ENCODE measurements around the gene KRTAP10-3. TPM values are rescaled to one million over a fixed set of nuclear protein-coding genes. Genes with fewer than 3 reads are reported as not detected.

KRTAP10-3 gene
- total RNA-seq, 1 donor from 2014 or later, result not detected

DNA sequence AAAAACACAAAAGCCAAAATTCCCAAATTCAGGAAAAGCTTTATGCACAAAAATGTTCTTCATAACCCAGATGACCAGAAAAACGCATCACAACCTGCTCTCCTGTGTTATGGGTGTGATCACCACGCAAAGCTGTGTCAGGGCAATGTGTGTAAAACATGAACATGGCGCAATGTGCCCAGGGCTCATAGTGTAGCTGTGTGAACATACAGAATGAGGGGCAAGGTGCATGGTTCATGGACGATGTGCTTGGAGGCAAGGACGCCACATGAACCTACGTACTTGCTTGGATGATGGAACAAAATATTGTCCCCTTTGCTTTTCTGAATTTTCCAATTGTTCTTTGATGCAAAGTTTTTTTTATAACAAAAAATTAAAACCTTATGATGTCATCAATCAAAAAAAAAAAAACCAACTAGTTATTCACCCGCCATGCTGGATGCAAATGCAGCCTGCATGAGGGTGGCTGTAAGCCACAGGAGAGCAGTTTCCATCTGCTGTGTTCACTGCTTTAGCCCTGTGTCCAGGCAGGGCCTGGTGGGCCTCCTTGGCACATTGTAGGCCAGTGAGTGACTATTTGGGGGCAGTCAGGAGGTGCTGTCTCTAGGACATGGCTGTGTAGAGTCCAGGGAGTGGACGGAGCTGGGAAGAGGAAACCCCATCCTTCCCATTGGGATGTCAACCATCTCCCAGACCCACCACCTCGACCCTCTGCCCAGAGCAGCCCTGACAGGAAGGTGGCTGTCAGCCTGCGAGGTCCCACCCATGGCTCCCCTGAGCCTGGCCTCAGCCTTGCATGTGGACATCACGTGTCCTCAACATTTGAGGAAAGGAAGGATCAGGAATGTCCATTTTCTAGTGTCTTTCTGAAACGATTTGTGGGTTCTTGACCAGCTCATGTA lies 32.2 kb downstream of the KRTAP10-3 start:
- DNase-seq (ENCODE audit: low read depth) (no peak), FAIRE-seq (no peak)
- H3K4me2 ChIP-seq (ENCODE audit: low read length), result no peak overlapping the region
- peaks cover 20% of the 10 kb centered on the region for H3K9me3 ChIP-seq (ENCODE audit: insufficient read depth, low read depth, low read length)
- no peaks in the 10 kb centered on the region for H3K4me1 ChIP-seq (ENCODE audit: insufficient read depth, low read length)
- no peak overlapping the region for H3K9ac ChIP-seq (ENCODE audit: low read length)
- H3K27me3 ChIP-seq (ENCODE audit: insufficient read depth, low read length), result no peaks in the 10 kb centered on the region
- no peaks in the 10 kb centered on the region for H3K36me3 ChIP-seq (ENCODE audit: insufficient read depth, low read length)
- peaks cover 6% of the 10 kb centered on the region for H3K9me3 Mint-ChIP-seq (ENCODE audit: unreplicated experiment)
- H2AFZ ChIP-seq (ENCODE audit: low read depth, low read length), result no peak overlapping the region
- peaks cover 29% of the 10 kb centered on the region for H3K27me3 Mint-ChIP-seq (ENCODE audit: low read depth, unreplicated experiment)
- no peaks in the 10 kb centered on the region for H3K79me2 ChIP-seq (ENCODE audit: insufficient read depth, low read length)
- no peak overlapping the region for H3K27ac Mint-ChIP-seq (ENCODE audit: unreplicated experiment)
- H3K27ac ChIP-seq (ENCODE audit: low read depth, low read length), result no peak overlapping the region
- no peaks in the 10 kb centered on the region for H4K20me1 ChIP-seq (ENCODE audit: insufficient read depth, low read length)
- no peaks in the 10 kb centered on the region for H3K4me1 Mint-ChIP-seq (ENCODE audit: low read depth, unreplicated experiment)
- H3K4me3 ChIP-seq (ENCODE audit: insufficient read depth, low read depth, low read length), result no peak overlapping the region
- no peaks in the 10 kb centered on the region for H3K36me3 Mint-ChIP-seq (ENCODE audit: low read depth, unreplicated experiment)
- TF ChIP-seq, protein P1, sequence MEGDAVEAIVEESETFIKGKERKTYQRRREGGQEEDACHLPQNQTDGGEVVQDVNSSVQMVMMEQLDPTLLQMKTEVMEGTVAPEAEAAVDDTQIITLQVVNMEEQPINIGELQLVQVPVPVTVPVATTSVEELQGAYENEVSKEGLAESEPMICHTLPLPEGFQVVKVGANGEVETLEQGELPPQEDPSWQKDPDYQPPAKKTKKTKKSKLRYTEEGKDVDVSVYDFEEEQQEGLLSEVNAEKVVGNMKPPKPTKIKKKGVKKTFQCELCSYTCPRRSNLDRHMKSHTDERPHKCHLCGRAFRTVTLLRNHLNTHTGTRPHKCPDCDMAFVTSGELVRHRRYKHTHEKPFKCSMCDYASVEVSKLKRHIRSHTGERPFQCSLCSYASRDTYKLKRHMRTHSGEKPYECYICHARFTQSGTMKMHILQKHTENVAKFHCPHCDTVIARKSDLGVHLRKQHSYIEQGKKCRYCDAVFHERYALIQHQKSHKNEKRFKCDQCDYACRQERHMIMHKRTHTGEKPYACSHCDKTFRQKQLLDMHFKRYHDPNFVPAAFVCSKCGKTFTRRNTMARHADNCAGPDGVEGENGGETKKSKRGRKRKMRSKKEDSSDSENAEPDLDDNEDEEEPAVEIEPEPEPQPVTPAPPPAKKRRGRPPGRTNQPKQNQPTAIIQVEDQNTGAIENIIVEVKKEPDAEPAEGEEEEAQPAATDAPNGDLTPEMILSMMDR (IDR thresholded peaks at IDR 0.05; ENCODE audit: insufficient read depth, low read depth, low read length), result no peak
- TF ChIP-seq EZH2 (IDR thresholded peaks at IDR 0.05; ENCODE audit: insufficient read depth, low read length), result no peak
- H3K4me3 Mint-ChIP-seq (ENCODE audit: unreplicated experiment), result no peak overlapping the region

DNA sequence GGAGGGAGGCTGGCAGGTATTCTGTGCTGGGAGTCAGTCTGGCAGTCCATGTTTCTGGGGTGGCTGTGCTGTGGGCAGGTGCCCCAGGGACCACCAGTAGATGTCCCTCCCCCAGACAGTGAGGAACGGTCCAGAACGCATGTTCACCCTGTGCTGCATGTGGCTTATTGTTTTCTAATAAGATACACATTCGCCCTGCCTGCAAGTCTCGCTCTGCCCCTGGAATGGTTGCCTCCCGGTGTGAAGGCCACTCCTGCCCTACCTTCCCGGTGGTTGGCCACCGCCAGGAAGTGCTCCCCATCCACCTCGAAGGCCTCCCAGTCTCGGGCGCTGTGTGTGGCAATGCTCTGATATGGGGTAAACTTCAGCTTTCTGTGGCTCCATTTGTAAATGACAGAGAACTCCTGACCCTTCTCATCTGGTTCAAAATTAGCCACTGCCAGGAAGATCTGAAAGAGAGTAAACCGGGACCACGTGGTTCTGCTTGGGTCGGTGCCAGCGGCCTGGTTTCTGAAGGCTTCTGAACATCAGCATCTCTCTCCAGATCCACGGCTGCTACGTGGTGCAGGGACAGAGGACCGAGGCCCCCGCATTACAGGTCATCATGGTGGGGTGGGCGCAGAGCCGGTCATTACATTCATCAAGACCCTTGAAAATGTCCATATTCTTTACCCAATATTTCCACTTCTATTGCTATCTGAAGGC lies 33.1 kb downstream of the KRTAP10-3 start:
- H3K9me3 Mint-ChIP-seq (ENCODE audit: unreplicated experiment), result peaks cover 7% of the 10 kb centered on the region
- Histone ChIP-seq H3K79me2 (ENCODE audit: insufficient read depth, low read length) (no peaks in the 10 kb centered on the region), H3K4me2 (ENCODE audit: low read length) (no peak overlapping the region), H3K36me3 (ENCODE audit: insufficient read depth, low read length) (no peaks in the 10 kb centered on the region), H3K4me3 (ENCODE audit: insufficient read depth, low read depth, low read length) (no peak overlapping the region), H3K27me3 (ENCODE audit: insufficient read depth, low read length) (no peaks in the 10 kb centered on the region), H4K20me1 (ENCODE audit: insufficient read depth, low read length) (no peaks in the 10 kb centered on the region), H3K27ac (ENCODE audit: low read depth, low read length) (no peak overlapping the region), H3K9me3 (ENCODE audit: insufficient read depth, low read depth, low read length) (peaks cover 27% of the 10 kb centered on the region), H3K9ac (ENCODE audit: low read length) (no peak overlapping the region), H3K4me1 (ENCODE audit: insufficient read depth, low read length) (no peaks in the 10 kb centered on the region), H2AFZ (ENCODE audit: low read depth, low read length) (no peak overlapping the region)
- no peak for DNase-seq (ENCODE audit: low read depth)
- peaks cover 26% of the 10 kb centered on the region for H3K27me3 Mint-ChIP-seq (ENCODE audit: low read depth, unreplicated experiment)
- peaks cover 1% of the 10 kb centered on the region for H3K36me3 Mint-ChIP-seq (ENCODE audit: low read depth, unreplicated experiment)
- H3K4me1 Mint-ChIP-seq (ENCODE audit: low read depth, unreplicated experiment), result peaks cover 3% of the 10 kb centered on the region
- H3K4me3 Mint-ChIP-seq (ENCODE audit: unreplicated experiment), result no peak overlapping the region
- TF ChIP-seq EZH2 (IDR thresholded peaks at IDR 0.05; ENCODE audit: insufficient read depth, low read length), result no peak
- no peak overlapping the region for H3K27ac Mint-ChIP-seq (ENCODE audit: unreplicated experiment)
- no peak for FAIRE-seq

- H3K9me3 Mint-ChIP-seq (ENCODE audit: unreplicated experiment), result peaks cover 10% of the 10 kb centered on the region
Measured at GRCh38 chr21:44524414-44525371, 33.9 kb downstream of the KRTAP10-3 start.

More at GRCh38 chr21:44524414-44525371, 33.9 kb downstream of the KRTAP10-3 start:
- Mint-ChIP-seq H3K27me3 (ENCODE audit: low read depth, unreplicated experiment) (peaks cover 26% of the 10 kb centered on the region), H3K36me3 (ENCODE audit: low read depth, unreplicated experiment) (peaks cover 2% of the 10 kb centered on the region), H3K4me1 (ENCODE audit: low read depth, unreplicated experiment) (peaks cover 4% of the 10 kb centered on the region), H3K4me3 (ENCODE audit: unreplicated experiment) (no peak overlapping the region), H3K27ac (ENCODE audit: unreplicated experiment) (no peak overlapping the region)
- no peak overlapping the region for H3K4me2 ChIP-seq (ENCODE audit: low read length)
- no peak overlapping the region for H3K4me3 ChIP-seq (ENCODE audit: insufficient read depth, low read depth, low read length)
- FAIRE-seq, result no peak
- H3K9me3 ChIP-seq (ENCODE audit: insufficient read depth, low read depth, low read length), result peaks cover 28% of the 10 kb centered on the region
- H4K20me1 ChIP-seq (ENCODE audit: insufficient read depth, low read length), result no peaks in the 10 kb centered on the region
- no peaks in the 10 kb centered on the region for H3K27me3 ChIP-seq (ENCODE audit: insufficient read depth, low read length)
- no peak overlapping the region for H2AFZ ChIP-seq (ENCODE audit: low read depth, low read length)
- H3K36me3 ChIP-seq (ENCODE audit: insufficient read depth, low read length), result no peaks in the 10 kb centered on the region
- no peak overlapping the region for H3K27ac ChIP-seq (ENCODE audit: low read depth, low read length)
- H3K79me2 ChIP-seq (ENCODE audit: insufficient read depth, low read length), result no peaks in the 10 kb centered on the region
- TF ChIP-seq, protein P1 (IDR thresholded peaks at IDR 0.05; ENCODE audit: insufficient read depth, low read depth, low read length), result no peak
- no peak for TF ChIP-seq EZH2 (IDR thresholded peaks at IDR 0.05; ENCODE audit: insufficient read depth, low read length)
- DNase-seq (ENCODE audit: low read depth), result no peak
- H3K9ac ChIP-seq (ENCODE audit: low read length), result no peak overlapping the region
- no peaks in the 10 kb centered on the region for H3K4me1 ChIP-seq (ENCODE audit: insufficient read depth, low read length)

All from astrocyte (in vitro differentiated cells and primary cell).